NOMO-1 (cell line): ENCODE data around the gene SDC3.

Source experiments
- DNase-seq, 2 experiments: peaks; one replicate each; lab custom pipeline; 2025; ENCODE audit not compliant: unreplicated experiment in 2 of 2; lab: John Stamatoyannopoulos, UW

The SDC3 gene

GRCh38 chr1:30905916-30906620, 2.5 kb downstream of the SDC3 start:
- no peak for DNase-seq

- DNase-seq, result no peak
These were observed 3.2 kb downstream of the SDC3 start for GRCh38 chr1:30905403-30905802.

- DNase-seq, result no peak
These were observed 3.6 kb downstream of the SDC3 start for GRCh38 chr1:30904962-30905335.

- DNase-seq, result no peak
These were observed 4.2 kb downstream of the SDC3 start for GRCh38 chr1:30904191-30904961.

GRCh38 chr1:30903343-30904034, 5.1 kb downstream of the SDC3 start:
- DNase-seq, result no peak

- DNase-seq, result no peak
These were observed 5.8 kb downstream of the SDC3 start for GRCh38 chr1:30902593-30903290.

GRCh38 chr1:30901798-30902581, 6.6 kb downstream of the SDC3 start:
- DNase-seq, result no peak

GRCh38 chr1:30900931-30901560, 7.5 kb downstream of the SDC3 start:
- DNase-seq, result no peak

- no peak for DNase-seq
These were observed 8.1 kb downstream of the SDC3 start for GRCh38 chr1:30900486-30900885.

- DNase-seq, result no peak
These were observed 8.8 kb downstream of the SDC3 start for GRCh38 chr1:30899577-30900389.

GRCh38 chr1:30898031-30898815, 10.3 kb downstream of the SDC3 start:
- no peak for DNase-seq

- DNase-seq, result no peak
These were observed 11.7 kb downstream of the SDC3 start for GRCh38 chr1:30896905-30897304.

- DNase-seq, result no peak
These were observed 12.5 kb downstream of the SDC3 start for GRCh38 chr1:30895944-30896660.

GRCh38 chr1:30895382-30895943, 13.1 kb downstream of the SDC3 start:
- DNase-seq, result no peak

GRCh38 chr1:30894508-30894973, 14.0 kb downstream of the SDC3 start:
- DNase-seq, result no peak

- DNase-seq, result no peak
These were observed 14.6 kb downstream of the SDC3 start for GRCh38 chr1:30893776-30894507.

GRCh38 chr1:30892671-30893073, 15.9 kb downstream of the SDC3 start:
- DNase-seq, result no peak
